HEK293 (cell line): ENCODE results near the gene KCNJ6.

Experiments used
- CTCF ChIA-PET: fragments of 350-600 bp; formaldehyde crosslinking; extraction: SDS; loops from one replicate; lab custom pipeline; 2021; ENCODE audit warnings: antibody characterized with exemption; lab: Yijun Ruan, JAX
- POLR2A ChIA-PET: fragments of 300-600 bp; formaldehyde crosslinking; extraction: SDS; loops from one replicate; lab custom pipeline; 2020; ENCODE audit warnings: antibody characterized with exemption, inconsistent platforms; lab: Yijun Ruan, JAX
- H3K27ac ChIP-seq: fragments of 200-500 bp; sonication (Bioruptor generic); 2 replicates; pipeline ENCODE4 v1.5.1; 2014; ENCODE audit warnings: low read depth, low read length, control low read depth, inconsistent platforms; ENCODE audit errors: extremely low read depth
- H3K36me3 ChIP-seq, 2 experiments: fragments of 200-500 bp in 1 of 2; sonication (Bioruptor generic) in 1 of 2; 1 replicate in 1 of 2; 2 replicates in 1 of 2; pipeline ENCODE4 v1.5.1; 2014 to 2017; ENCODE audit warnings: inconsistent platforms in 2 of 2, low read length in 2 of 2; ENCODE audit not compliant: control insufficient read depth in 2 of 2, insufficient read depth in 1 of 2
- H3K4me1 ChIP-seq: fragments of 200-500 bp; sonication (Bioruptor generic); 2 replicates; pipeline ENCODE4 v1.5.1; 2014; ENCODE audit warnings: mild to moderate bottlenecking, low read length, inconsistent platforms; ENCODE audit not compliant: control insufficient read depth, insufficient read depth
- H3K4me3 ChIP-seq: 2 replicates; pipeline ENCODE4 v1.5.1; 2011; ENCODE audit warnings: low read depth, mild to moderate bottlenecking, control low read depth, low read length, moderate library complexity
- H3K9me3 ChIP-seq: fragments of 200-500 bp; sonication (Bioruptor generic); 2 replicates; pipeline ENCODE4 v1.5.1; 2014; ENCODE audit warnings: low read depth, low read length, inconsistent platforms; ENCODE audit not compliant: control insufficient read depth, insufficient read depth
- EGR2 ChIP-seq: fragments of 450-650 bp; formaldehyde crosslinking; IDR thresholded peaks from 2 replicates; pipeline ENCODE4 v1.5.1; 2016; ENCODE audit warnings: low read depth, missing biosample characterization, missing genetic modification characterization
- GLI4 ChIP-seq: fragments of 450-650 bp; formaldehyde crosslinking; IDR thresholded peaks from 2 replicates; pipeline ENCODE4 v1.5.1; 2016; ENCODE audit warnings: missing biosample characterization, missing genetic modification characterization
- KLF8 ChIP-seq: fragments of 450-650 bp; formaldehyde crosslinking; IDR thresholded peaks from 2 replicates; pipeline ENCODE4 v1.5.1; 2016; ENCODE audit warnings: missing biosample characterization, missing genetic modification characterization
- MEIS1 ChIP-seq: sonication (generic); formaldehyde crosslinking; IDR thresholded peaks from 2 replicates; pipeline ENCODE4 v1.8.1; 2022; ENCODE audit warnings: missing genetic modification reagents, mild to moderate bottlenecking, borderline replicate concordance
- SALL2 ChIP-seq: fragments of 450-650 bp; formaldehyde crosslinking; IDR thresholded peaks from 2 replicates; pipeline ENCODE4 v1.5.0; 2017; ENCODE audit warnings: missing biosample characterization, mild to moderate bottlenecking, missing genetic modification characterization, borderline replicate concordance
- SETDB1 ChIP-seq: IDR thresholded peaks from one replicate; pipeline ENCODE4 v1.6.1; 2017; ENCODE audit warnings: mild to moderate bottlenecking, low read length, moderate library complexity, mixed read lengths; ENCODE audit not compliant: insufficient read length
- ZBTB1 ChIP-seq: fragments of 450-650 bp; formaldehyde crosslinking; IDR thresholded peaks from 2 replicates; pipeline ENCODE4 v1.5.1; 2016; ENCODE audit warnings: missing biosample characterization, missing genetic modification characterization
- ZBTB17 ChIP-seq: fragments of 450-650 bp; formaldehyde crosslinking; IDR thresholded peaks from 2 replicates; pipeline ENCODE4 v1.5.1; 2016; ENCODE audit warnings: missing biosample characterization, missing genetic modification characterization
- ZFHX2 ChIP-seq: fragments of 450-650 bp; formaldehyde crosslinking; conservative IDR thresholded peaks from 2 replicates; pipeline ENCODE4 v1.5.1; 2016; ENCODE audit warnings: missing biosample characterization, missing genetic modification characterization
- ZNF146 ChIP-seq: fragments of 450-650 bp; formaldehyde crosslinking; IDR thresholded peaks from 2 replicates; pipeline ENCODE4 v1.5.1; 2016; ENCODE audit warnings: missing biosample characterization, missing genetic modification characterization
- ZNF169 ChIP-seq: fragments of 450-650 bp; formaldehyde crosslinking; IDR thresholded peaks from 2 replicates; pipeline ENCODE4 v1.5.1; 2016; ENCODE audit warnings: missing biosample characterization, missing genetic modification characterization
- ZNF174 ChIP-seq: fragments of 450-650 bp; formaldehyde crosslinking; IDR thresholded peaks from 2 replicates; pipeline ENCODE4 v1.5.0; 2017; ENCODE audit warnings: missing biosample characterization, mild to moderate bottlenecking, missing genetic modification characterization
- ZNF274 ChIP-seq, 2 experiments: fragments of 200-500 bp in 1 of 2; fragments of 450-650 bp in 1 of 2; sonication (Bioruptor generic) in 1 of 2; formaldehyde crosslinking in 1 of 2; IDR thresholded peaks; 2 replicates each; pipeline versions ENCODE4 v1.5.1 to v1.6.1; 2014 to 2016; ENCODE audit warnings: borderline replicate concordance in 1 of 2, inconsistent platforms in 1 of 2, low read length in 1 of 2, missing biosample characterization in 1 of 2, missing genetic modification characterization in 1 of 2
- ZNF292 ChIP-seq: fragments of 450-650 bp; formaldehyde crosslinking; IDR thresholded peaks from 2 replicates; pipeline ENCODE4 v1.5.1; 2016; ENCODE audit warnings: low read depth, missing biosample characterization, missing genetic modification characterization, borderline replicate concordance
- ZNF302 ChIP-seq: fragments of 450-650 bp; formaldehyde crosslinking; IDR thresholded peaks from 2 replicates; pipeline ENCODE4 v1.5.1; 2016; ENCODE audit warnings: missing biosample characterization, missing genetic modification characterization, low read depth
- ZNF311 ChIP-seq: fragments of 450-650 bp; formaldehyde crosslinking; IDR thresholded peaks from 2 replicates; pipeline ENCODE4 v1.5.1; 2017; ENCODE audit warnings: missing biosample characterization, missing genetic modification characterization, borderline replicate concordance
- ZNF521 ChIP-seq: fragments of 450-650 bp; formaldehyde crosslinking; IDR thresholded peaks from 2 replicates; pipeline ENCODE4 v1.5.1; 2017; ENCODE audit warnings: missing biosample characterization, mild to moderate bottlenecking, missing genetic modification characterization
- ZNF544 ChIP-seq: fragments of 450-650 bp; formaldehyde crosslinking; IDR thresholded peaks from 2 replicates; pipeline ENCODE4 v1.5.0; 2017; ENCODE audit warnings: missing biosample characterization, missing genetic modification characterization
- ZNF621 ChIP-seq: fragments of 450-650 bp; formaldehyde crosslinking; IDR thresholded peaks from 2 replicates; pipeline ENCODE4 v1.5.1; 2017; ENCODE audit warnings: missing biosample characterization, missing genetic modification characterization
- ZNF624 ChIP-seq: fragments of 450-650 bp; formaldehyde crosslinking; IDR thresholded peaks from 2 replicates; pipeline ENCODE4 v1.5.1; 2017; ENCODE audit warnings: missing biosample characterization, missing genetic modification characterization
- ZNF664 ChIP-seq: fragments of 450-650 bp; formaldehyde crosslinking; IDR thresholded peaks from 2 replicates; pipeline ENCODE4 v1.5.1; 2016; ENCODE audit warnings: missing biosample characterization, missing genetic modification characterization
- ZNF677 ChIP-seq: fragments of 450-650 bp; IDR thresholded peaks from 2 replicates; pipeline ENCODE4 v1.5.0; 2018; ENCODE audit warnings: missing biosample characterization, mild to moderate bottlenecking, missing genetic modification characterization, moderate library complexity
- ZNF701 ChIP-seq: fragments of 450-650 bp; formaldehyde crosslinking; IDR thresholded peaks from 2 replicates; pipeline ENCODE4 v1.5.1; 2016; ENCODE audit warnings: missing biosample characterization, missing genetic modification characterization
- ZNF707 ChIP-seq: fragments of 450-650 bp; formaldehyde crosslinking; IDR thresholded peaks from 2 replicates; pipeline ENCODE4 v1.5.1; 2016; ENCODE audit warnings: missing biosample characterization, missing genetic modification characterization
- ZNF830 ChIP-seq: fragments of 450-650 bp; IDR thresholded peaks from 2 replicates; pipeline ENCODE4 v1.5.0; 2018; ENCODE audit warnings: missing biosample characterization, missing genetic modification characterization, low read depth, mild to moderate bottlenecking, moderate library complexity
- TF ChIP-seq, protein P1 (sequence below): fragments of 450-650 bp; formaldehyde crosslinking; IDR thresholded peaks from 2 replicates; pipeline ENCODE4 v1.5.1; 2016; ENCODE audit warnings: missing biosample characterization, missing genetic modification characterization

Gene KCNJ6

GRCh38 chr21:37606549-37606948, 309.7 kb downstream of the KCNJ6 start (continued):
- no peak for TF ChIP-seq ZNF677

DNA sequence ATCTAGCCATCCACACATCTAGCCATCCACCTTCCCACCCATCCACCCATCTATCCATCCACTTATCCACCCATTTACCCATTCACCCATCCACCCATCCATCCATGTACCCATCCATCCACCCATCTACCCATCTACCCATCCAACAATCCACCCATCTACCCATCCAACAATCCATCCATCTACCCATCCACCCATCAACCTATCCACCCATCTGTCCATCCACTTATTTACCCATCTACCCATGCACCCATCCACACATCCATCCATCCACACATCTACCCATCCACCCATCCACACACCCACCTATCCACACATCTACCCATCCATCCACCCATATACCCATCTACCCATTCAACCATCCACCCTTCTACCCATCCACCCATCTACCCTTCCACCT, 311.3 kb downstream of the KCNJ6 start:
- POLR2A ChIA-PET, result no interaction called here
- Histone ChIP-seq H3K36me3 (no peaks in the 10 kb centered on the region; a peak in 1 of 3 replicates), H3K4me1 (no peaks in the 10 kb centered on the region), H3K4me3 (no peak overlapping the region), H3K9me3 (no peaks in the 10 kb centered on the region), H3K27ac (no peak overlapping the region)
- TF ChIP-seq ZBTB17 (peak; percentile 33; the same call in 1 of the 2 replicates), EGR2 (tag by site-specific recombination) (no peak; the same call in 1 of the 2 replicates), ZNF830 (tag by site-specific recombination) (no peak), ZNF701 (no peak), ZNF664 (tag by site-specific recombination) (no peak), ZNF274 (IDR thresholded peaks at IDR 0.05; ENCODE audit: low read length) (no peak), ZNF274 (tag by site-specific recombination; IDR thresholded peaks at IDR 0.05; ENCODE audit: borderline replicate concordance) (peak; percentile 23; the same call in 1 of the 2 replicates), SETDB1 (no peak), ZNF521 (0 out of 2 replicates have a peak, but pooled peaks have one; percentile 25), MEIS1 (no peak), ZNF544 (peak; percentile 62; the same call in 1 of the 2 replicates), ZNF302 (tag by site-specific recombination) (peak; percentile 24; the same call in 1 of the 2 replicates), KLF8 (tag by site-specific recombination) (no peak), ZNF292 (no peak), ZNF146 (tag by site-specific recombination) (no peak), ZFHX2 (tag by site-specific recombination) (0 out of 2 replicates have a peak, but pooled peaks have one; percentile 7), ZNF621 (tag by site-specific recombination) (peak; percentile 83; the same call in 1 of the 2 replicates), ZNF169 (tag by site-specific recombination) (no peak), GLI4 (tag by site-specific recombination) (no peak; the same call in 1 of the 2 replicates), ZNF311 (tag by site-specific recombination) (peak; percentile 70; the same call in 1 of the 2 replicates), SALL2 (no peak; the same call in 1 of the 2 replicates), ZNF624 (tag by site-specific recombination) (no peak), ZNF707 (peak; percentile 26; the same call in 1 of the 2 replicates), ZNF174 (tag by site-specific recombination) (no peak), ZBTB1 (tag by site-specific recombination) (no peak)
- TF ChIP-seq, protein P1, sequence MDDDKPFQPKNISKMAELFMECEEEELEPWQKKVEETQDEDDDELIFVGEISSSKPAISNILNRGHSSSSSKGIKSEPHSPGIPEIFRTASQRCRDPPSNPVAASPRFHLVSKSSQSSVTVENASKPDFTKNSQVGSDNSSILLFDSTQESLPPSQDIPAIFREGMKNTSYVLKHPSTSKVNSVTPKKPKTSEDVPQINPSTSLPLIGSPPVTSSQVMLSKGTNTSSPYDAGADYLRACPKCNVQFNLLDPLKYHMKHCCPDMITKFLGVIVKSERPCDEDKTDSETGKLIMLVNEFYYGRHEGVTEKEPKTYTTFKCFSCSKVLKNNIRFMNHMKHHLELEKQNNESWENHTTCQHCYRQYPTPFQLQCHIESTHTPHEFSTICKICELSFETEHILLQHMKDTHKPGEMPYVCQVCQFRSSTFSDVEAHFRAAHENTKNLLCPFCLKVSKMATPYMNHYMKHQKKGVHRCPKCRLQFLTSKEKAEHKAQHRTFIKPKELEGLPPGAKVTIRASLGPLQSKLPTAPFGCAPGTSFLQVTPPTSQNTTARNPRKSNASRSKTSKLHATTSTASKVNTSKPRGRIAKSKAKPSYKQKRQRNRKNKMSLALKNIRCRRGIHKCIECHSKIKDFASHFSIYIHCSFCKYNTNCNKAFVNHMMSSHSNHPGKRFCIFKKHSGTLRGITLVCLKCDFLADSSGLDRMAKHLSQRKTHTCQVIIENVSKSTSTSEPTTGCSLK (tag by site-specific recombination), result no peak
- CTCF ChIA-PET, result interaction anchor here (0.7 kb wide), 1 partner anchor 403 kb away, joined by 4 read pairs; no protein-coding TSS in a partner anchor
